HUES64 (cell line): ENCODE data around the gene POU6F2.

Source experiments
- H3K27ac ChIP-seq: 2 replicates; pipeline ENCODE4 v1.7.0; 2013; ENCODE audit warnings: low read depth, low read length, inconsistent platforms
- H3K27me3 ChIP-seq: 2 replicates; pipeline ENCODE4 v1.6.1; 2013; ENCODE audit warnings: mild to moderate bottlenecking, low read length; ENCODE audit not compliant: insufficient read depth
- H3K36me3 ChIP-seq: 2 replicates; pipeline ENCODE4 v1.6.1; 2013; ENCODE audit warnings: mild to moderate bottlenecking, low read length; ENCODE audit not compliant: insufficient read depth
- H3K4me1 ChIP-seq: 2 replicates; pipeline ENCODE4 v1.6.1; 2013; ENCODE audit warnings: mild to moderate bottlenecking, low read length, moderate library complexity; ENCODE audit not compliant: insufficient read depth
- H3K4me3 ChIP-seq: 2 replicates; pipeline ENCODE4 v1.5.1; 2013; ENCODE audit warnings: mild to moderate bottlenecking, low read length, moderate library complexity
- H3K9ac ChIP-seq: 2 replicates; pipeline ENCODE4 v1.6.1; 2013; ENCODE audit warnings: mild to moderate bottlenecking, low read depth, low read length
- H3K9me3 ChIP-seq: 2 replicates; pipeline ENCODE4 v1.6.1; 2013; ENCODE audit warnings: low read depth, low read length; ENCODE audit not compliant: insufficient read depth
- WGBS: fragments of 150-250, 120-280 bp; methylation state at CpG from one replicate; pipeline ENCODE4 v1.1.7; 2013; ENCODE audit warnings: missing lambda C conversion rate; 5-methylcytosine and 5-hydroxymethylcytosine counted together

Gene POU6F2

GRCh38 chr7:39249635-39250152 lies 272.0 kb downstream of the POU6F2 start:
- Histone ChIP-seq H3K9ac (no peak overlapping the region), H3K27me3 (no peaks in the 10 kb centered on the region), H3K4me3 (no peak overlapping the region), H3K27ac (no peak overlapping the region), H3K4me1 (peaks cover 10% of the 10 kb centered on the region; the same call in 1 of the 2 replicates), H3K9me3 (no peaks in the 10 kb centered on the region), H3K36me3 (no peaks in the 10 kb centered on the region)
- WGBS: 95% methylated on average over 9 of the region's 9 CpGs

- Histone ChIP-seq H3K27me3 (no peaks in the 10 kb centered on the region), H3K9ac (no peak overlapping the region), H3K4me1 (peaks cover 10% of the 10 kb centered on the region; the same call in 1 of the 2 replicates), H3K4me3 (no peak overlapping the region), H3K27ac (no peak overlapping the region), H3K36me3 (no peaks in the 10 kb centered on the region), H3K9me3 (no peaks in the 10 kb centered on the region)
- WGBS: 53% methylated on average over 4 of the region's 4 CpGs
Measured at GRCh38 chr7:39252916-39253315, 275.2 kb downstream of the POU6F2 start.

GRCh38 chr7:39259391-39260003 lies 281.8 kb downstream of the POU6F2 start:
- H3K27me3 ChIP-seq: no peaks in the 10 kb centered on the region
- H3K27ac ChIP-seq: no peak overlapping the region
- peaks cover 15% of the 10 kb centered on the region for H3K4me1 ChIP-seq
- WGBS: 81% methylated on average over 11 of the region's 11 CpGs
- no peak overlapping the region for H3K9ac ChIP-seq
- H3K9me3 ChIP-seq: no peaks in the 10 kb centered on the region
- no peak overlapping the region for H3K4me3 ChIP-seq
- no peaks in the 10 kb centered on the region for H3K36me3 ChIP-seq

GRCh38 chr7:39260279-39260844 lies 282.7 kb downstream of the POU6F2 start:
- WGBS: 94% methylated on average over 2 of the region's 2 CpGs
- no peak overlapping the region for H3K27ac ChIP-seq
- no peaks in the 10 kb centered on the region for H3K27me3 ChIP-seq
- H3K9me3 ChIP-seq: no peaks in the 10 kb centered on the region
- no peak overlapping the region for H3K9ac ChIP-seq
- H3K4me3 ChIP-seq: no peak overlapping the region
- H3K36me3 ChIP-seq: no peaks in the 10 kb centered on the region
- H3K4me1 ChIP-seq: peaks cover 20% of the 10 kb centered on the region

GRCh38 chr7:39261771-39262170 lies 284.1 kb downstream of the POU6F2 start:
- Histone ChIP-seq H3K36me3 (no peaks in the 10 kb centered on the region), H3K27ac (no peak overlapping the region), H3K4me3 (no peak overlapping the region), H3K27me3 (no peaks in the 10 kb centered on the region), H3K9me3 (no peaks in the 10 kb centered on the region), H3K4me1 (peaks cover 34% of the 10 kb centered on the region), H3K9ac (no peak overlapping the region)
- WGBS: 96% methylated on average over 2 of the region's 2 CpGs

GRCh38 chr7:39265641-39266591 lies 288.2 kb downstream of the POU6F2 start:
- peaks cover 23% of the 10 kb centered on the region for H3K4me1 ChIP-seq
- H3K27me3 ChIP-seq: no peaks in the 10 kb centered on the region
- H3K9me3 ChIP-seq: no peaks in the 10 kb centered on the region
- no peak overlapping the region for H3K4me3 ChIP-seq
- H3K36me3 ChIP-seq: no peaks in the 10 kb centered on the region
- WGBS: 54% methylated on average over 8 of the region's 9 CpGs
- H3K9ac ChIP-seq: no peak overlapping the region
- H3K27ac ChIP-seq: peak overlapping the region; percentile 70; the same call in 1 of the 2 replicates

GRCh38 chr7:39269034-39269433 lies 291.3 kb downstream of the POU6F2 start:
- no peaks in the 10 kb centered on the region for H3K36me3 ChIP-seq
- 68% methylated on average over 2 of the region's 2 CpGs for WGBS

GRCh38 chr7:39270018-39270417 lies 292.3 kb downstream of the POU6F2 start:
- Histone ChIP-seq H3K27me3 (no peaks in the 10 kb centered on the region), H3K4me3 (no peak overlapping the region), H3K4me1 (peaks cover 37% of the 10 kb centered on the region), H3K27ac (no peak overlapping the region), H3K36me3 (no peaks in the 10 kb centered on the region), H3K9ac (no peak overlapping the region), H3K9me3 (no peaks in the 10 kb centered on the region)
- 92% methylated on average over 5 of the region's 5 CpGs for WGBS

More at GRCh38 chr7:39269034-39269433, 291.3 kb downstream of the POU6F2 start:
- Histone ChIP-seq H3K27me3 (no peaks in the 10 kb centered on the region), H3K4me3 (no peak overlapping the region), H3K4me1 (peaks cover 39% of the 10 kb centered on the region), H3K27ac (no peak overlapping the region), H3K9me3 (no peaks in the 10 kb centered on the region), H3K9ac (no peak overlapping the region)

- no peaks in the 10 kb centered on the region for H3K9me3 ChIP-seq
- no peaks in the 10 kb centered on the region for H3K36me3 ChIP-seq
- H3K4me1 ChIP-seq: peaks cover 23% of the 10 kb centered on the region
- no peak overlapping the region for H3K27ac ChIP-seq
- H3K9ac ChIP-seq: no peak overlapping the region; the same call in 1 of the 2 replicates
- WGBS: 63% methylated on average over 8 of the region's 9 CpGs
- no peak overlapping the region for H3K4me3 ChIP-seq
- H3K27me3 ChIP-seq: no peaks in the 10 kb centered on the region
Measured at GRCh38 chr7:39271402-39271801, 293.7 kb downstream of the POU6F2 start.

- Histone ChIP-seq H3K9ac (no peak overlapping the region), H3K27me3 (no peaks in the 10 kb centered on the region), H3K36me3 (no peaks in the 10 kb centered on the region), H3K9me3 (no peaks in the 10 kb centered on the region), H3K4me3 (no peak overlapping the region), H3K27ac (no peak overlapping the region), H3K4me1 (peaks cover 17% of the 10 kb centered on the region)
- whole genome bisulfite sequencing: 93% methylated on average over 1 of the region's 1 CpG
Measured at GRCh38 chr7:39272111-39272510, 294.4 kb downstream of the POU6F2 start.

GRCh38 chr7:39272691-39273090 lies 295.0 kb downstream of the POU6F2 start:
- Histone ChIP-seq H3K36me3 (no peaks in the 10 kb centered on the region), H3K4me3 (no peak overlapping the region), H3K9ac (no peak overlapping the region), H3K27ac (no peak overlapping the region), H3K9me3 (no peaks in the 10 kb centered on the region), H3K27me3 (no peaks in the 10 kb centered on the region), H3K4me1 (peaks cover 17% of the 10 kb centered on the region)
